Measurements from ENCODE around the gene GLYR1. TPM values are rescaled to one million over a fixed set of nuclear protein-coding genes. Genes with fewer than 3 reads are reported as not detected.
A peak's percentile ranks its signal among the peaks of the same experiment; 100 is the strongest.

The GLYR1 gene
- total and polyA plus RNA-seq, 9 of the 15 experiments (the other 6 are each of a cell fraction or from before 2014, with no cell fraction given): 6.7 to 99.2 (median 60.2) TPM

GRCh38 chr16:4801962-4802658 lies 45.0 kb downstream of the GLYR1 start, which contains the start of gene ROGDI (continued):
- TF ChIP-seq, protein P1, sequence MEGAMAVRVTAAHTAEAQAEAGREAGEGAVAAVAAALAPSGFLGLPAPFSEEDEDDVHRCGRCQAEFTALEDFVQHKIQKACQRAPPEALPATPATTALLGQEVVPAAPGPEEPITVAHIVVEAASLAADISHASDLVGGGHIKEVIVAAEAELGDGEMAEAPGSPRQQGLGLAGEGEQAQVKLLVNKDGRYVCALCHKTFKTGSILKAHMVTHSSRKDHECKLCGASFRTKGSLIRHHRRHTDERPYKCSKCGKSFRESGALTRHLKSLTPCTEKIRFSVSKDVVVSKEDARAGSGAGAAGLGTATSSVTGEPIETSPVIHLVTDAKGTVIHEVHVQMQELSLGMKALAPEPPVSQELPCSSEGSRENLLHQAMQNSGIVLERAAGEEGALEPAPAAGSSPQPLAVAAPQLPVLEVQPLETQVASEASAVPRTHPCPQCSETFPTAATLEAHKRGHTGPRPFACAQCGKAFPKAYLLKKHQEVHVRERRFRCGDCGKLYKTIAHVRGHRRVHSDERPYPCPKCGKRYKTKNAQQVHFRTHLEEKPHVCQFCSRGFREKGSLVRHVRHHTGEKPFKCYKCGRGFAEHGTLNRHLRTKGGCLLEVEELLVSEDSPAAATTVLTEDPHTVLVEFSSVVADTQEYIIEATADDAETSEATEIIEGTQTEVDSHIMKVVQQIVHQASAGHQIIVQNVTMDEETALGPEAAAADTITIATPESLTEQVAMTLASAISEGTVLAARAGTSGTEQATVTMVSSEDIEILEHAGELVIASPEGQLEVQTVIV (CRISPR knock-in tag; IDR thresholded peaks at IDR 0.05; ENCODE audit: borderline replicate concordance): no peak
- TF ChIP-seq KLF13 (tag; IDR thresholded peaks at IDR 0.05; ENCODE audit: borderline replicate concordance, low read depth) (0 out of 2 replicates have a peak, but pooled peaks have one; percentile 16), RCOR1 (IDR thresholded peaks at IDR 0.05; ENCODE audit: borderline replicate concordance in 1 of 2, low read depth in 2 of 2, low read length in 2 of 2) (peak in 1 of 2 experiments; percentile 2; a peak in 1 of 4 replicates), AFF4 (CRISPR knock-in tag; IDR thresholded peaks at IDR 0.05) (no peak), ZKSCAN8 (CRISPR knock-in tag; IDR thresholded peaks at IDR 0.05) (no peak), CCNT2 (IDR thresholded peaks at IDR 0.05; ENCODE audit: borderline replicate concordance, extremely low read depth, insufficient read length, low read depth, low read length) (peak; percentile 73), SIN3A (IDR thresholded peaks at IDR 0.05; ENCODE audit: borderline replicate concordance in 2 of 2, control insufficient read depth in 1 of 2, low read depth in 2 of 2, low read length in 2 of 2) (peak; percentile 8 to 79; a peak in 2 of 4 replicates), RAD21 (CRISPR knock-in tag; conservative IDR thresholded peaks at IDR 0.05 in 1 of 2, IDR thresholded peaks at IDR 0.05 in 1 of 2) (no peak), ZNF512 (tag; IDR thresholded peaks at IDR 0.05) (no peak), MYC (IDR thresholded peaks at IDR 0.05; ENCODE audit: low read depth, low read length) (peak; percentile 51; the same call in 1 of the 2 replicates), MYC (CRISPR knock-in tag; IDR thresholded peaks at IDR 0.05; ENCODE audit: borderline replicate concordance, low read depth) (no peak), ZNF778 (CRISPR knock-in tag; IDR thresholded peaks at IDR 0.05) (no peak), ZNF41 (CRISPR knock-in tag; conservative IDR thresholded peaks at IDR 0.05) (no peak), ZNF146 (CRISPR knock-in tag; IDR thresholded peaks at IDR 0.05; ENCODE audit: unreplicated experiment) (no peak), HOXB6 (CRISPR knock-in tag; IDR thresholded peaks at IDR 0.05; ENCODE audit: borderline replicate concordance) (no peak), TFAM (CRISPR knock-in tag; conservative IDR thresholded peaks at IDR 0.05) (no peak), MAFF (IDR thresholded peaks at IDR 0.05; ENCODE audit: low read length) (no peak)
- TF ChIP-seq, protein P2, sequence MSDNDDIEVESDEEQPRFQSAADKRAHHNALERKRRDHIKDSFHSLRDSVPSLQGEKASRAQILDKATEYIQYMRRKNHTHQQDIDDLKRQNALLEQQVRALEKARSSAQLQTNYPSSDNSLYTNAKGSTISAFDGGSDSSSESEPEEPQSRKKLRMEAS (CRISPR knock-in tag; IDR thresholded peaks at IDR 0.05): no peak; the same call in 1 of the 2 replicates

All from K562 (cell line).